ENCODE data around the gene IL4I1. TPM values are rescaled to one million over a fixed set of nuclear protein-coding genes. Genes with fewer than 3 reads are reported as not detected.

The IL4I1 gene
- polyA plus RNA-seq, 1 experiment = 0.30 TPM

- Histone ChIP-seq H3K27me3 (ENCODE audit: control insufficient read depth, insufficient read depth, low read length) (no peaks in the 10 kb centered on the region), H3K9me3 (ENCODE audit: control insufficient read depth, insufficient read depth, low read length) (no peaks in the 10 kb centered on the region; the same call in 1 of the 2 replicates), H3K27ac (ENCODE audit: low read depth, low read length) (peak overlapping the region; percentile 52), H3K4me3 (ENCODE audit: low read depth, low read length) (no peak overlapping the region)
- ChIA-PET POLR2A (interaction anchor here (1.1 to 2.3 kb wide), 3 partner anchors 8 to 11 kb away, joined by 4 to 5 read pairs (median 4); no protein-coding TSS in a partner anchor), CTCF (interaction anchor here (1.1 kb wide), 1 partner anchor 8 kb away, joined by 3 read pairs; no protein-coding TSS in a partner anchor)
- no peak for DNase-seq (ENCODE audit: low read depth, low spot score)
- TF ChIP-seq CTCF (IDR thresholded peaks at IDR 0.05; ENCODE audit: low read depth, low read length) = no peak
These were observed 38.4 kb downstream of the IL4I1 start for GRCh38 chr19:49858088-49858985.

GRCh38 chr19:49857838-49858087 is 38.9 kb downstream of the IL4I1 start:
- H3K27ac ChIP-seq (ENCODE audit: low read depth, low read length) = peak overlapping the region; percentile 39
- no peak for TF ChIP-seq CTCF (IDR thresholded peaks at IDR 0.05; ENCODE audit: low read depth, low read length)
- ChIA-PET POLR2A (interaction anchor here (1.1 to 2.3 kb wide), 2 partner anchors 9 to 12 kb away, joined by 4 to 5 read pairs; no protein-coding TSS in a partner anchor), CTCF (no interaction called here)
- H3K9me3 ChIP-seq (ENCODE audit: control insufficient read depth, insufficient read depth, low read length) = no peaks in the 10 kb centered on the region; the same call in 1 of the 2 replicates
- H3K27me3 ChIP-seq (ENCODE audit: control insufficient read depth, insufficient read depth, low read length) = no peaks in the 10 kb centered on the region
- DNase-seq (ENCODE audit: low read depth, low spot score) = no peak
- no peak overlapping the region for H3K4me3 ChIP-seq (ENCODE audit: low read depth, low read length)

- H3K4me3 ChIP-seq (ENCODE audit: low read depth, low read length) = no peak overlapping the region
- no peaks in the 10 kb centered on the region for H3K27me3 ChIP-seq (ENCODE audit: control insufficient read depth, insufficient read depth, low read length)
- H3K9me3 ChIP-seq (ENCODE audit: control insufficient read depth, insufficient read depth, low read length) = no peaks in the 10 kb centered on the region; the same call in 1 of the 2 replicates
- peak overlapping the region; percentile 39 for H3K27ac ChIP-seq (ENCODE audit: low read depth, low read length)
- POLR2A ChIA-PET = interaction anchor here (1.1 to 2.3 kb wide), 2 partner anchors 9 to 12 kb away, joined by 4 to 5 read pairs; no protein-coding TSS in a partner anchor
- CTCF ChIA-PET = no interaction called here
- no peak for TF ChIP-seq CTCF (IDR thresholded peaks at IDR 0.05; ENCODE audit: low read depth, low read length)
- DNase-seq (ENCODE audit: low read depth, low spot score) = no peak
These were observed 39.4 kb downstream of the IL4I1 start for GRCh38 chr19:49857061-49857837.

GRCh38 chr19:49856574-49857021 is 40.1 kb downstream of the IL4I1 start:
- DNase-seq (ENCODE audit: low read depth, low spot score) = no peak
- CTCF ChIA-PET = no interaction called here
- no peaks in the 10 kb centered on the region; the same call in 1 of the 2 replicates for H3K9me3 ChIP-seq (ENCODE audit: control insufficient read depth, insufficient read depth, low read length)
- no peak overlapping the region for H3K27ac ChIP-seq (ENCODE audit: low read depth, low read length)
- POLR2A ChIA-PET = interaction anchor here (2.3 kb wide), 1 partner anchor 13 kb away, joined by 5 read pairs; no protein-coding TSS in a partner anchor
- H3K4me3 ChIP-seq (ENCODE audit: low read depth, low read length) = no peak overlapping the region
- no peaks in the 10 kb centered on the region for H3K27me3 ChIP-seq (ENCODE audit: control insufficient read depth, insufficient read depth, low read length)
- no peak for TF ChIP-seq CTCF (IDR thresholded peaks at IDR 0.05; ENCODE audit: low read depth, low read length)
